Activated B cell treated with CpG ODN at 0.5 μM for 24 hours (primary cell): Measurements from ENCODE around the gene SAFB. TPM values are rescaled to one million over a fixed set of nuclear protein-coding genes. Genes with fewer than 3 reads are reported as not detected.

ENCODE experiments used
- ATAC-seq: fragments of 200-7000 bp; cut with Tn5 transposase; one replicate; pipeline ENCODE4 v1.10.0; 2021; ENCODE audit warnings: low read depth, mild to moderate bottlenecking, moderate library complexity
- CTCF ChIA-PET: fragments of 350-600 bp; sonication (Branson Sonifier 250); formaldehyde crosslinking; loops from one replicate; lab custom pipeline; 2021; ENCODE audit warnings: antibody characterized with exemption; lab: Charles Lee
- POLR2A ChIA-PET: fragments of 350-600 bp; sonication (Branson Sonifier 250); formaldehyde crosslinking; loops from one replicate; lab custom pipeline; 2021; ENCODE audit warnings: antibody characterized with exemption; lab: Charles Lee
- DNase-seq: peaks from one replicate; pipeline ENCODE4 v3.0.0; 2022
- H3K27ac Mint-ChIP-seq: one replicate; pipeline ENCODE4 v1.8.0; 2020; ENCODE audit warnings: mixed read lengths
- H3K27me3 Mint-ChIP-seq: one replicate; pipeline ENCODE4 v1.8.0; 2021; ENCODE audit warnings: mixed read lengths
- H3K36me3 Mint-ChIP-seq: one replicate; pipeline ENCODE4 v1.8.0; 2021; ENCODE audit warnings: low read depth, mixed read lengths
- H3K4me1 Mint-ChIP-seq: one replicate; pipeline ENCODE4 v1.8.0; 2021; ENCODE audit warnings: mixed read lengths
- H3K4me3 Mint-ChIP-seq: one replicate; pipeline ENCODE4 v1.8.0; 2020; ENCODE audit warnings: mild to moderate bottlenecking, mixed read lengths
- H3K9me3 Mint-ChIP-seq: one replicate; pipeline ENCODE4 v1.8.0; 2020; ENCODE audit warnings: mixed read lengths
- intact Hi-C: fragments of 100-400 bp; cut with micrococcal nuclease; formaldehyde crosslinking; loops from one replicate; pipeline ENCODE4 v1.15.1; 2024
- total RNA-seq: library from RNA; stranded (reverse); gene quantifications from 2 replicates; pipeline ENCODE4 v1.2.3, GENCODE V29; 2022
- TF ChIP-seq, protein P1 (sequence below): fragments of 200-600 bp; IDR thresholded peaks from one replicate; pipeline ENCODE4 v1.8.0; 2022; ENCODE audit warnings: antibody characterized with exemption, mild to moderate bottlenecking

Gene SAFB
- total RNA-seq, 1 donor from 2014 or later, result 171 TPM

DNA sequence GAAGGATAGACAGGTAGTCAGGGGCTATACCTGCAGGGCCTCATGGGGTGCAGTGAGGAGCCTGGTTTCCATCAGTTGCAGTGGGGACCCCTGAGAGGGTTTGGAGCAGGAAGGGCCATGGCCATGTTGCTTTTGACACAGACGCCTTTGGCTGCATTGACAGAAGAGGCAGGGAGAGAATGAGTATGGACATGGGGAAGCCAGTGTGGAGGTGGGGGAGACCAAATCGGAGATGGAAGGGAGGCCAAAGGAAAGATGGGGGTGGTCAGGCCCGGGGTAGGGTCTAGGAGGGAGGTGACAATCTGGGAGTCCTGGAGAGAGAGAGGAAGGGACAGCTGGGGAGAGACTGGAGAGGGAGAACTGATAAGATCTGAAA, 59.2 kb downstream of the SAFB start:
- Mint-ChIP-seq H3K27me3 (peaks cover 2% of the 10 kb centered on the region), H3K9me3 (no peaks in the 10 kb centered on the region), H3K27ac (peak overlapping the region; percentile 46), H3K4me1 (peaks cover 32% of the 10 kb centered on the region), H3K36me3 (peaks cover 12% of the 10 kb centered on the region), H3K4me3 (peak overlapping the region; percentile 72)
- ATAC-seq (no peak), DNase-seq (no peak)
- TF ChIP-seq, protein P1, sequence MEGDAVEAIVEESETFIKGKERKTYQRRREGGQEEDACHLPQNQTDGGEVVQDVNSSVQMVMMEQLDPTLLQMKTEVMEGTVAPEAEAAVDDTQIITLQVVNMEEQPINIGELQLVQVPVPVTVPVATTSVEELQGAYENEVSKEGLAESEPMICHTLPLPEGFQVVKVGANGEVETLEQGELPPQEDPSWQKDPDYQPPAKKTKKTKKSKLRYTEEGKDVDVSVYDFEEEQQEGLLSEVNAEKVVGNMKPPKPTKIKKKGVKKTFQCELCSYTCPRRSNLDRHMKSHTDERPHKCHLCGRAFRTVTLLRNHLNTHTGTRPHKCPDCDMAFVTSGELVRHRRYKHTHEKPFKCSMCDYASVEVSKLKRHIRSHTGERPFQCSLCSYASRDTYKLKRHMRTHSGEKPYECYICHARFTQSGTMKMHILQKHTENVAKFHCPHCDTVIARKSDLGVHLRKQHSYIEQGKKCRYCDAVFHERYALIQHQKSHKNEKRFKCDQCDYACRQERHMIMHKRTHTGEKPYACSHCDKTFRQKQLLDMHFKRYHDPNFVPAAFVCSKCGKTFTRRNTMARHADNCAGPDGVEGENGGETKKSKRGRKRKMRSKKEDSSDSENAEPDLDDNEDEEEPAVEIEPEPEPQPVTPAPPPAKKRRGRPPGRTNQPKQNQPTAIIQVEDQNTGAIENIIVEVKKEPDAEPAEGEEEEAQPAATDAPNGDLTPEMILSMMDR, result no peak
- ChIA-PET POLR2A (interaction anchor here (0.7 to 1.4 kb wide), 2 partner anchors 59 to 222 kb away, joined by 3 to 8 read pairs; partner anchors contain the start of genes NDUFA11, SAFB and SAFB2), CTCF (no interaction called here)
- intact Hi-C loops, result loop anchor here (5.0 kb wide), 1 partner anchor 1920 kb away; the partner anchor contains the start of genes APBA3 and MRPL54

DNA sequence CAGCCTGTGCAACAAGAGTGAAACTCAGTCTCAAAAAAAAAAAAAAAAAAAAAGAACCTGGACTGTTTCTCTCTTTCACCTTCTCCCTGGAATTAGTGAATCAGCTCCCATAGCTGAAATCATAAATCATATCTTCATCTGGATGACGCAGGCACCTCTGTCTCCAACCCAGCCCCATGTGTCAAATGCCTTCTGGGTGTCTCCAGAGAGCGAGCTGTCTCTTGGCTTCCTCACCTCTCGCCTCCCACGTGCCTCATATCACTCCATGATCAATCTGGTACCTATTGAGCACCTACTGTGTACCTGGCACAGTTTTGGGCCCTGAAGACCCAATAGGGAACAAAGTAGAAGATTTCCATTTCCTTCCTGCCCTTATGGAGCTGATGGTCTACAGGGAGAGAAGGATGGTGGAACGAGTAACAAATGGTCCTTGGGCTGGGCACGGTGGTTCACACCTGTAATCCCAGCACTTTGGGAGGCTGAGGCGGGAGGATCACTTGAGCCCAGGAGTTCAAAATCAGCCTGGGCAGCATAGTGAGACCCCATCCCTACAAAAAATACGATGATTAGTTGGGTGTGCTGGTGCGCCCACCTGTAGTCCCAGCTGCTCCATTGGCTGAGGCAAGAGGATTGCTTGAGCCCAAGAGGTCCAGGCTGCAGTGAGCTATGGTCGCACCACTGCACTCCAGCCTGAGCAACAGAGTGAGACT, 60.4 kb downstream of the SAFB start:
- Mint-ChIP-seq H3K27me3 (peaks cover 2% of the 10 kb centered on the region), H3K4me1 (peaks cover 35% of the 10 kb centered on the region), H3K36me3 (peaks cover 8% of the 10 kb centered on the region), H3K4me3 (no peak overlapping the region), H3K9me3 (no peaks in the 10 kb centered on the region), H3K27ac (no peak overlapping the region)
- POLR2A ChIA-PET, result interaction anchor here (0.6 to 1.4 kb wide), 3 partner anchors 58 to 61 kb away, joined by 3 read pairs; partner anchors contain the start of genes SAFB and SAFB2
- TF ChIP-seq, protein P1, result no peak
- CTCF ChIA-PET, result no interaction called here
- DNase-seq (no peak), ATAC-seq (no peak)
- intact Hi-C loops, result loop anchor here (5.0 kb wide), 1 partner anchor 1921 kb away; the partner anchor contains the start of genes APBA3 and MRPL54

DNA sequence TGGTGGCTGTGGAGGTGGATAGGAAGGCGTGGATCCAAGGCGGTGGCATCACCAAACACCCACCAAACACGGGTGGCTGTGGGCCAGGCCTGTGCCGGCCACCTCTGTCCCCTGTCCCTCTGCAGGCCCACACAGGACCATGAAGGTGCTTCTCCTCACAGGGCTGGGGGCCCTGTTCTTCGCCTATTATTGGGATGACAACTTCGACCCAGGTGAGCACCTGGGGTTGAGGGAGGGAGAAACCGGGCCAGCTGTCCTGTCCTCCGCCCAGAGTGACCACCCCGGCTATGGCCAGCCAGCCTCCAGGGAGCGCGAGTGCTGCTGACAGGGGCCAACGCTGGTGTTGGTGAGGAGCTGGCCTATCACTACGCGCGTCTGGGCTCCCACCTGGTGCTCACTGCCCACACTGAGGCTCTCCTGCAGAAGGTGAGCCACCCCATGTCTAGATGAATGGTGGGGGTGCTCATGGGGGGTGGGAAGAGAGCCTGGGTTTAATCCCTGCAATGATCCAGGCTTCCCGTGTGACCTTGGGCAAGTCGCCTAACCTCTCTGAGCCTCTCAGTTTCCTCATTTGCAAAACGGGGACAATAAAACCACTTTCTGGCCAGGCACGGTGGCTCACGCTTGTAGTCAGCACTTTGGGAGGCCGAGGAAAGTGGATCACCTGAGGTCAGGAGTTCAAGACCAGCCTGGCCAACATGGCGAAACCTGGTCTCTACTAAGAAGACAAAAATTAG, 62.0 kb downstream of the SAFB start:
- intact Hi-C loops, result loop anchor here (5.0 kb wide), 1 partner anchor 1923 kb away; the partner anchor contains the start of genes APBA3 and MRPL54
- ATAC-seq (no peak), DNase-seq (no peak)
- H3K4me1 Mint-ChIP-seq, result peaks cover 30% of the 10 kb centered on the region
- H3K36me3 Mint-ChIP-seq, result peaks cover 6% of the 10 kb centered on the region
- H3K27me3 Mint-ChIP-seq, result peaks cover 2% of the 10 kb centered on the region
- ChIA-PET CTCF (no interaction called here), POLR2A (no interaction called here)
- H3K27ac Mint-ChIP-seq, result no peak overlapping the region
- H3K9me3 Mint-ChIP-seq, result no peaks in the 10 kb centered on the region
- TF ChIP-seq, protein P1, result no peak
- H3K4me3 Mint-ChIP-seq, result no peak overlapping the region

DNA sequence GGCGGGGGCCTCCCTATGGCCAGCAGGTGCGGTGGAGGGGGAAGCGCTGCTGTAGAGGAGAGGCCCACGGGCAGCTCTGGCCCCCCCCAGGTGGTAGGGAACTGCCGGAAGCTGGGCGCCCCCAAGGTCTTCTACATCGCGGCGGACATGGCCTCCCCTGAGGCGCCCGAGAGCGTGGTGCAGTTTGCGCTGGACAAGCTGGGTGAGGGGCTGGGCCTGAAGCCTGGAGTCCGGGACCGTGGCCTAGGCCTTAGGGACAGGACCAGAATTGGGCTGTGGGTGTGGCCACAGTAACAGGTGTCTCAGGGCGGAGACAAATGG, 63.4 kb downstream of the SAFB start:
- TF ChIP-seq, protein P1, result no peak
- intact Hi-C loops, result loop anchor here (1.0 to 2.0 kb wide), 3 partner anchors 218 to 895 kb away; partner anchors contain the start of genes FEM1A and VMAC
- peak overlapping the region; percentile 85 for H3K4me3 Mint-ChIP-seq
- DNase-seq (no peak), ATAC-seq (no peak)
- ChIA-PET POLR2A (interaction anchor here (0.6 to 6.4 kb wide), 9 partner anchors 9 to 738 kb away, joined by 3 to 102 read pairs (median 5); partner anchors contain the start of genes CATSPERD, KHSRP, LONP1 and SAFB), CTCF (interaction anchor here (1.3 to 2.0 kb wide), 3 partner anchors 41 to 118 kb away, joined by 3 to 5 read pairs (median 4); no protein-coding TSS in a partner anchor)
- peak overlapping the region; percentile 89 for H3K27ac Mint-ChIP-seq
- H3K27me3 Mint-ChIP-seq, result no peaks in the 10 kb centered on the region
- no peaks in the 10 kb centered on the region for H3K9me3 Mint-ChIP-seq
- peaks cover 12% of the 10 kb centered on the region for H3K36me3 Mint-ChIP-seq
- H3K4me1 Mint-ChIP-seq, result peaks cover 35% of the 10 kb centered on the region
